Endothelial cell of umbilical vein (primary cell): ENCODE data around the gene PTK6. TPM values are rescaled to one million over a fixed set of nuclear protein-coding genes. Genes with fewer than 3 reads are reported as not detected.

ENCODE experiments used
- BruUV-seq: library from RNA; stranded (reverse); fragments of 400-500 nt; replicated peaks from 2 replicates; lab custom pipeline; 2021; lab: Mats Ljungman, UMichigan
- CTCF ChIA-PET: fragments of 300-600, 350-600 bp; sonication (Branson Sonifier 250); formaldehyde crosslinking; loops from one replicate; lab custom pipeline; 2021; ENCODE audit warnings: antibody characterized with exemption, inconsistent platforms; lab: Charles Lee
- POLR2A ChIA-PET: fragments of 300-600, 350-600 bp; sonication (Branson Sonifier 250); formaldehyde crosslinking; loops from one replicate; lab custom pipeline; 2021; ENCODE audit warnings: antibody characterized with exemption, inconsistent platforms; lab: Charles Lee
- DNase-seq: peaks from one replicate; pipeline ENCODE4 v3.0.0-alpha.2; 2011; ENCODE audit warnings: low read depth, low spot score
- FAIRE-seq: peaks from 2 replicates; lab custom pipeline; 2011; peaks lifted over from hg19 to GRCh38; lab: Jason Lieb, UNC
- H2AFZ ChIP-seq: 2 replicates; pipeline ENCODE4 v1.6.0; 2012; ENCODE audit warnings: low read depth, low read length, control low read depth, inconsistent platforms
- H3K27ac ChIP-seq: 2 replicates; pipeline ENCODE4 v1.5.1; 2011; ENCODE audit warnings: low read depth, mild to moderate bottlenecking, control low read depth, low read length, moderate library complexity; ENCODE audit not compliant: insufficient read depth
- H3K27me3 ChIP-seq, 2 experiments: 2 replicates each; pipeline versions ENCODE4 v1.6.0 to v1.6.1; 2011; ENCODE audit warnings: low read length in 2 of 2, mixed read lengths in 1 of 2; ENCODE audit not compliant: control insufficient read depth in 2 of 2, insufficient read depth in 2 of 2
- H3K36me3 ChIP-seq, 2 experiments: 2 replicates in 1 of 2; 3 replicates in 1 of 2; pipeline ENCODE4 v1.5.1; 2011; ENCODE audit warnings: low read length in 2 of 2, mild to moderate bottlenecking in 1 of 2, moderate library complexity in 1 of 2; ENCODE audit not compliant: control insufficient read depth in 2 of 2, insufficient read depth in 2 of 2; ENCODE audit errors: extremely low read depth in 1 of 2
- H3K4me1 ChIP-seq: 3 replicates; pipeline ENCODE4 v1.5.1; 2011; ENCODE audit warnings: mild to moderate bottlenecking, low read length; ENCODE audit not compliant: control insufficient read depth, insufficient read depth; ENCODE audit errors: extremely low read depth
- H3K4me2 ChIP-seq: 2 replicates; pipeline ENCODE4 v1.6.1; 2011; ENCODE audit warnings: low read length, control low read depth, mixed read lengths; ENCODE audit not compliant: insufficient read depth
- H3K4me3 ChIP-seq, 3 experiments: fragments of 200-600 bp in 1 of 3; sonication (generic), shearing (Covaris generic) in 1 of 3; replicated peaks in 1 of 3; 2 replicates each; pipeline ENCODE4 v1.5.1; 2011 to 2016; ENCODE audit warnings: control low read depth in 3 of 3, low read length in 3 of 3, mild to moderate bottlenecking in 2 of 3, inconsistent platforms in 1 of 3, low read depth in 1 of 3, moderate library complexity in 1 of 3; ENCODE audit not compliant: insufficient read depth in 1 of 3
- H3K79me2 ChIP-seq: 2 replicates; pipeline ENCODE4 v1.6.0; 2012; ENCODE audit warnings: low read length, inconsistent platforms; ENCODE audit not compliant: control insufficient read depth, insufficient read depth
- H3K9ac ChIP-seq: replicated peaks from 2 replicates; pipeline ENCODE3; 2011; ENCODE audit warnings: low read length, control low read depth; ENCODE audit not compliant: insufficient read depth; ENCODE audit errors: extremely low read depth
- H3K9me1 ChIP-seq: replicated peaks from 3 replicates; pipeline ENCODE4 v1.6.0; 2011; ENCODE audit warnings: mild to moderate bottlenecking, low read length; ENCODE audit not compliant: control insufficient read depth, insufficient read depth; ENCODE audit errors: extremely low read depth
- H3K9me3 ChIP-seq: replicated peaks from 2 replicates; pipeline ENCODE4 v1.5.1; 2012; ENCODE audit warnings: low read length, inconsistent platforms; ENCODE audit not compliant: control insufficient read depth, insufficient read depth
- H4K20me1 ChIP-seq: replicated peaks from 2 replicates; pipeline ENCODE3; 2011; ENCODE audit warnings: mild to moderate bottlenecking, low read length; ENCODE audit not compliant: control insufficient read depth, insufficient read depth; ENCODE audit errors: extremely low read depth
- CTCF ChIP-seq, 2 donors: IDR thresholded peaks; 1 replicate in 1 of 2; 2 replicates in 1 of 2; pipeline ENCODE4 v1.5.1; 2011; ENCODE audit warnings: low read length in 2 of 2, mild to moderate bottlenecking in 2 of 2, moderate library complexity in 2 of 2, control low read depth in 1 of 2, inconsistent platforms in 1 of 2, low read depth in 1 of 2; ENCODE audit not compliant: insufficient read depth in 1 of 2; ENCODE audit errors: extremely low read depth in 1 of 2
- EZH2 ChIP-seq: IDR thresholded peaks from 2 replicates; pipeline ENCODE4 v1.6.1; 2012; ENCODE audit warnings: borderline replicate concordance, low read depth, mild to moderate bottlenecking, moderate library complexity, low read length, inconsistent platforms; ENCODE audit not compliant: severe bottlenecking
- FOS ChIP-seq: IDR thresholded peaks from 2 replicates; pipeline ENCODE4 v1.6.1; 2011; ENCODE audit warnings: mild to moderate bottlenecking, low read length, moderate library complexity, borderline replicate concordance; ENCODE audit not compliant: insufficient read depth
- GATA2 ChIP-seq: IDR thresholded peaks from 2 replicates; pipeline ENCODE4 v1.7.0; 2011; ENCODE audit warnings: low read depth, mild to moderate bottlenecking, moderate library complexity, mixed read lengths, low read length; ENCODE audit not compliant: insufficient read length, insufficient read depth
- JUN ChIP-seq: IDR thresholded peaks from 2 replicates; pipeline ENCODE4 v1.6.1; 2011; ENCODE audit warnings: borderline replicate concordance, low read depth; ENCODE audit not compliant: insufficient read length, insufficient read depth
- POLR2AphosphoS5 ChIP-seq: IDR thresholded peaks from 2 replicates; pipeline ENCODE4 v1.6.1; 2012; ENCODE audit warnings: low read depth, mild to moderate bottlenecking, control low read depth, low read length, moderate library complexity; ENCODE audit not compliant: insufficient read depth
- dilution Hi-C: fragments of 300-500 bp; cut with MboI; formaldehyde crosslinking; loops from one replicate; pipeline ENCODE4 v1.15.0; 2019; ENCODE audit warnings: low sequenced_read_pairs; ENCODE audit not compliant: extremely low pct_ligation_motif_present
- intact Hi-C: fragments of 100-400 bp; cut with micrococcal nuclease; formaldehyde crosslinking; loops from one replicate; pipeline ENCODE4 v1.10.0; 2022
- polyA plus RNA-seq, 4 experiments: library from polyadenylated mRNA; depleted of rRNA in 3 of 4; stranded (reverse) in 3 of 4; unstranded in 1 of 4; fragments of >200 nt; gene quantifications; 2 replicates each; pipeline versions ENCODE4 v1.2.1 to v1.2.3, GENCODE V29; 2011 to 2012; ENCODE audit warnings: missing spikeins in 1 of 4
- total RNA-seq: library from RNA; stranded (reverse); gene quantifications from 2 replicates; pipeline ENCODE4 v1.2.3, GENCODE V29; 2021
- TF ChIP-seq, protein P1 (sequence below): IDR thresholded peaks from 2 replicates; pipeline ENCODE4 v1.6.1; 2011; ENCODE audit not compliant: insufficient read depth, insufficient read length

PTK6 gene
- total and polyA plus RNA-seq, 2 donors (not counting 3 experiments of a cell fraction or from before 2014, with no cell fraction given), result 0.18 TPM; not detected in 1

- BruUV-seq, result no TSS peak
- H4K20me1 ChIP-seq, result no peaks in the 10 kb centered on the region
- peak within 1 kb of the TSS; percentile 86 for H3K4me2 ChIP-seq
- no peaks in the 10 kb centered on the region for H3K9me1 ChIP-seq
- H3K4me3 ChIP-seq, result peak within 1 kb of the TSS; percentile 56 to 91 (median 72)
- no peaks in the 10 kb centered on the region for H3K36me3 ChIP-seq
- intact Hi-C loops (loop anchor here (1.0 kb wide), 1 partner anchor 73 kb away; the partner anchor contains the start of gene GMEB2), dilution Hi-C loops (no loop called here)
- DNase-seq, result no peak
- peak within 1 kb of the TSS; percentile 94 for H2AFZ ChIP-seq
- H3K79me2 ChIP-seq, result no peaks in the 10 kb centered on the region
- no peaks in the 10 kb centered on the region for H3K4me1 ChIP-seq
- no peaks in the 10 kb centered on the region for H3K9me3 ChIP-seq
- no peak for TF ChIP-seq POLR2AphosphoS5
- TF ChIP-seq, protein P1, sequence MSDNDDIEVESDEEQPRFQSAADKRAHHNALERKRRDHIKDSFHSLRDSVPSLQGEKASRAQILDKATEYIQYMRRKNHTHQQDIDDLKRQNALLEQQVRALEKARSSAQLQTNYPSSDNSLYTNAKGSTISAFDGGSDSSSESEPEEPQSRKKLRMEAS, result no peak
- TF ChIP-seq GATA2, result no peak
- no peak for TF ChIP-seq JUN
- TF ChIP-seq CTCF (IDR thresholded peaks at IDR 0.05; ENCODE audit: extremely low read depth in 1 of 2, insufficient read depth in 1 of 2, low read depth in 1 of 2, low read length in 2 of 2), result no peak
- no peak for TF ChIP-seq EZH2
- no peak for TF ChIP-seq FOS
- H3K9ac ChIP-seq, result peak within 1 kb of the TSS; percentile 35
- POLR2A ChIA-PET, result no interaction called here
- peak; percentile 8 for FAIRE-seq
- CTCF ChIA-PET, result no interaction called here
- no peaks in the 10 kb centered on the region for H3K27me3 ChIP-seq
- H3K27ac ChIP-seq, result no peak within 1 kb of the TSS
Observed at GRCh38 chr20:63553933-63554290, 16.7 kb upstream of the PTK6 start, which contains the start of gene FNDC11. TSS of gene FNDC11 (plus strand) at chr20:63554159. CDS start at chr20:63555664, 1,505 bp downstream.
